ENCODE measurements around the gene ATAD3C. TPM values are rescaled to one million over a fixed set of nuclear protein-coding genes. Genes with fewer than 3 reads are reported as not detected.
"Not testable (repeated sequence)": the region's sequence is repeated elsewhere in the genome, so short reads cannot be mapped to it uniquely, and the experiment has no call there.

The ATAD3C gene
- total and polyA plus RNA-seq, 12 donors = 0.11 to 2.2 (median 0.78) TPM

DNA sequence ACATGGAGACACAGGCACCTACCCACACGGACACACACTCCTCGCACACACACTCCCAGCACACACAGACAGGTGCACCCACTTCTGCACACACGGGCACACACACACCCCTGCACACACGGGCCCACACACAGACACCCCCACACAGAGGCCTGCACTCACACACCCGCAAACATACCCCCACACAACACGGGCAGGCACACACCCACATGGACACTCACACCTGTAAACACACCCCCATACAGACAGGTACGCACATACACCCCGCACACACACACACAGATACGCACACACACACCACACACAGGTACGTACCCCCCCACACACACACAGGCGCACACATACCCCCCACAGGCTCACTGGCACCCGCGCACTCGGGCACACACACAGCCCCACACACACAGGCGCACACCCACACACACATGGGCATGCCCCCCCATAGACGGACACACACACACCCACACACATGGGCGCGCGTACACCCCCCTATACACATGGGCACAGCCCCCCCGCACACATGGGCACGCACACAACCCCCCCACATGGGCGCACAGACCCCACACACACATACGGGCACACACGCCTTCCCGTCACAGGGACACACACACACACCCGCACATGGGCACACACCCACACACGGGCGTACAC lies 68.6 kb downstream of the ATAD3C start:
- 95 to 96% methylated on average over 27 to 28 of the region's 28 CpGs for WGBS, 2 donors
- Histone ChIP-seq H3K27me3 (no peaks in the 10 kb centered on the region), H3K36me3 (peaks cover 0 to 63% (median 12%) of the 10 kb centered on the region in 9 donors), H3K27ac (no peak overlapping the region), H3K9me3 (no peaks in the 10 kb centered on the region), H3K4me1 (peaks cover 0 to under 1% (median 0%) of the 10 kb centered on the region in 9 donors), H3K4me3 (no peak overlapping the region)
- no peak for ATAC-seq
- TF ChIP-seq, protein P1, sequence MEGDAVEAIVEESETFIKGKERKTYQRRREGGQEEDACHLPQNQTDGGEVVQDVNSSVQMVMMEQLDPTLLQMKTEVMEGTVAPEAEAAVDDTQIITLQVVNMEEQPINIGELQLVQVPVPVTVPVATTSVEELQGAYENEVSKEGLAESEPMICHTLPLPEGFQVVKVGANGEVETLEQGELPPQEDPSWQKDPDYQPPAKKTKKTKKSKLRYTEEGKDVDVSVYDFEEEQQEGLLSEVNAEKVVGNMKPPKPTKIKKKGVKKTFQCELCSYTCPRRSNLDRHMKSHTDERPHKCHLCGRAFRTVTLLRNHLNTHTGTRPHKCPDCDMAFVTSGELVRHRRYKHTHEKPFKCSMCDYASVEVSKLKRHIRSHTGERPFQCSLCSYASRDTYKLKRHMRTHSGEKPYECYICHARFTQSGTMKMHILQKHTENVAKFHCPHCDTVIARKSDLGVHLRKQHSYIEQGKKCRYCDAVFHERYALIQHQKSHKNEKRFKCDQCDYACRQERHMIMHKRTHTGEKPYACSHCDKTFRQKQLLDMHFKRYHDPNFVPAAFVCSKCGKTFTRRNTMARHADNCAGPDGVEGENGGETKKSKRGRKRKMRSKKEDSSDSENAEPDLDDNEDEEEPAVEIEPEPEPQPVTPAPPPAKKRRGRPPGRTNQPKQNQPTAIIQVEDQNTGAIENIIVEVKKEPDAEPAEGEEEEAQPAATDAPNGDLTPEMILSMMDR (IDR thresholded peaks at IDR 0.05) = no peak
- no peak for DNase-seq
- intact Hi-C loops (cut with DNase I) = no loop called here

- ATAC-seq = not testable (repeated sequence)
- WGBS, 2 donors = 93% methylated on average over 13 to 19 of the region's 19 CpGs
- peaks cover 0 to 68% (median 12%) of the 10 kb centered on the region in 9 donors for H3K36me3 ChIP-seq
Measured at GRCh38 chr1:1518621-1519007, 69.1 kb downstream of the ATAD3C start.

More at GRCh38 chr1:1518621-1519007, 69.1 kb downstream of the ATAD3C start:
- intact Hi-C loops (cut with DNase I); H3K4me3 ChIP-seq; H3K4me1 ChIP-seq; H3K9me3 ChIP-seq; H3K27ac ChIP-seq; H3K27me3 ChIP-seq; DNase-seq: not testable (repeated sequence)

Other genes starting within 250 kb of the ATAD3C start
- gene TNFRSF18, start 243.1 kb upstream of the ATAD3C start, total RNA-seq = 1 to 10 TPM in 1 of 10 donors, under 1 TPM in 2, not detected in 7; 0.28 to 1.7 (median 0.49) TPM
- gene TNFRSF18, start 243.1 kb upstream of the ATAD3C start, polyA plus RNA-seq = under 1 TPM in 1 of 2 donors, not detected in 1; 0.26 TPM
- 10 to 100 TPM in 1 of 10 donors, 1 to 10 TPM in 7, under 1 TPM in 2; 0.52 to 24.8 (median 5.0) TPM for gene TNFRSF4, start 235.5 kb upstream of the ATAD3C start, total RNA-seq
- gene TNFRSF4, start 235.5 kb upstream of the ATAD3C start, polyA plus RNA-seq = 1 to 10 TPM; 3.8 to 9.8 TPM
- gene SDF4, start 217.7 kb upstream of the ATAD3C start, total RNA-seq = 100 to 1,000 TPM in 9 of 10 donors, 10 to 100 TPM in 1; 95.6 to 174 (median 123) TPM
- gene SDF4, start 217.7 kb upstream of the ATAD3C start, polyA plus RNA-seq = 100 to 1,000 TPM; 107 to 184 TPM
- 10 to 100 TPM in 4 of 10 donors, 1 to 10 TPM in 6; 7.3 to 13.5 (median 9.1) TPM for gene B3GALT6, start 217.5 kb upstream of the ATAD3C start, total RNA-seq
- gene B3GALT6, start 217.5 kb upstream of the ATAD3C start, polyA plus RNA-seq = 10 to 100 TPM in 1 of 2 donors, 1 to 10 TPM in 1; 7.7 to 16.2 TPM
- gene C1QTNF12, start 203.0 kb upstream of the ATAD3C start, total RNA-seq = 1 to 10 TPM in 4 of 10 donors, under 1 TPM in 5, not detected in 1; 0.42 to 1.9 (median 0.90) TPM
- 1 to 10 TPM; 1.6 to 2.3 TPM for gene C1QTNF12, start 203.0 kb upstream of the ATAD3C start, polyA plus RNA-seq
- gene UBE2J2, start 175.8 kb upstream of the ATAD3C start, total RNA-seq = 10 to 100 TPM; 23.5 to 41.9 (median 29.2) TPM
- gene UBE2J2, start 175.8 kb upstream of the ATAD3C start, polyA plus RNA-seq = 10 to 100 TPM; 43.8 to 44.1 TPM
- 1 to 10 TPM; 1.0 to 5.4 (median 2.7) TPM for gene SCNN1D, start 169.3 kb upstream of the ATAD3C start, total RNA-seq
- 10 to 100 TPM in 1 of 2 donors, 1 to 10 TPM in 1; 1.0 to 22.5 TPM for gene SCNN1D, start 169.3 kb upstream of the ATAD3C start, polyA plus RNA-seq
- 10 to 100 TPM; 24.1 to 60.0 (median 30.4) TPM for gene ACAP3, start 141.8 kb upstream of the ATAD3C start, total RNA-seq
- gene ACAP3, start 141.8 kb upstream of the ATAD3C start, polyA plus RNA-seq = 100 to 1,000 TPM in 1 of 2 donors, 10 to 100 TPM in 1; 22.2 to 152 TPM
- gene PUSL1, start 141.1 kb upstream of the ATAD3C start, total RNA-seq = 10 to 100 TPM in 3 of 10 donors, 1 to 10 TPM in 7; 5.6 to 11.9 (median 8.2) TPM
- gene PUSL1, start 141.1 kb upstream of the ATAD3C start, polyA plus RNA-seq = 10 to 100 TPM; 16.0 to 17.8 TPM
- gene INTS11, start 125.0 kb upstream of the ATAD3C start, total RNA-seq = 10 to 100 TPM; 44.7 to 91.7 (median 56.6) TPM
- gene INTS11, start 125.0 kb upstream of the ATAD3C start, polyA plus RNA-seq = 100 to 1,000 TPM in 1 of 2 donors, 10 to 100 TPM in 1; 92.6 to 269 TPM
- gene CPTP, start 124.9 kb upstream of the ATAD3C start, total RNA-seq = 100 to 1,000 TPM in 1 of 10 donors, 10 to 100 TPM in 9; 49.4 to 126 (median 65.4) TPM
- 100 to 1,000 TPM in 1 of 2 donors, 10 to 100 TPM in 1; 55.3 to 222 TPM for gene CPTP, start 124.9 kb upstream of the ATAD3C start, polyA plus RNA-seq
- gene TAS1R3, start 118.4 kb upstream of the ATAD3C start, total RNA-seq = under 1 TPM; 0.16 to 0.87 (median 0.35) TPM
- gene TAS1R3, start 118.4 kb upstream of the ATAD3C start, polyA plus RNA-seq = 1 to 10 TPM in 1 of 2 donors, under 1 TPM in 1; 0.39 to 3.1 TPM
- 100 to 1,000 TPM in 3 of 10 donors, 10 to 100 TPM in 7; 64.7 to 153 (median 78.0) TPM for gene DVL1, start 100.3 kb upstream of the ATAD3C start, total RNA-seq
- 100 to 1,000 TPM in 1 of 2 donors, 10 to 100 TPM in 1; 75.4 to 153 TPM for gene DVL1, start 100.3 kb upstream of the ATAD3C start, polyA plus RNA-seq
- gene MXRA8, start 91.1 kb upstream of the ATAD3C start, total RNA-seq = 10 to 100 TPM in 9 of 10 donors, 1 to 10 TPM in 1; 7.2 to 23.3 (median 14.6) TPM
- gene MXRA8, start 91.1 kb upstream of the ATAD3C start, polyA plus RNA-seq = 10 to 100 TPM; 28.7 to 35.6 TPM
- gene AURKAIP1, start 74.5 kb upstream of the ATAD3C start, total RNA-seq = 100 to 1,000 TPM; 176 to 251 (median 193) TPM
- 100 to 1,000 TPM; 376 to 528 TPM for gene AURKAIP1, start 74.5 kb upstream of the ATAD3C start, polyA plus RNA-seq
- 10 to 100 TPM; 38.5 to 77.5 (median 47.7) TPM for gene CCNL2, start 50.4 kb upstream of the ATAD3C start, total RNA-seq
- 100 to 1,000 TPM in 1 of 2 donors, 10 to 100 TPM in 1; 57.3 to 243 TPM for gene CCNL2, start 50.4 kb upstream of the ATAD3C start, polyA plus RNA-seq
- gene MRPL20, start 42.4 kb upstream of the ATAD3C start, total RNA-seq = 100 to 1,000 TPM; 116 to 162 (median 132) TPM
- gene MRPL20, start 42.4 kb upstream of the ATAD3C start, polyA plus RNA-seq = 100 to 1,000 TPM; 124 to 224 TPM
- 1 to 10 TPM in 7 of 10 donors, under 1 TPM in 3; 0.37 to 2.5 (median 1.8) TPM for gene ANKRD65, start 28.4 kb upstream of the ATAD3C start, total RNA-seq
- 1 to 10 TPM; 1.2 to 3.1 TPM for gene ANKRD65, start 28.4 kb upstream of the ATAD3C start, polyA plus RNA-seq
- gene VWA1, start 14.0 kb upstream of the ATAD3C start, total RNA-seq = 10 to 100 TPM; 10.8 to 52.8 (median 14.1) TPM
- gene VWA1, start 14.0 kb upstream of the ATAD3C start, polyA plus RNA-seq = 10 to 100 TPM; 13.9 to 27.5 TPM
- 1 to 10 TPM; 5.3 to 9.9 (median 6.6) TPM for gene ATAD3B, start 22.1 kb downstream of the ATAD3C start, total RNA-seq
- 10 to 100 TPM; 12.5 to 33.3 TPM for gene ATAD3B, start 22.1 kb downstream of the ATAD3C start, polyA plus RNA-seq
- gene ATAD3A, start 62.5 kb downstream of the ATAD3C start, total RNA-seq = 10 to 100 TPM; 13.2 to 27.9 (median 15.6) TPM
- gene ATAD3A, start 62.5 kb downstream of the ATAD3C start, polyA plus RNA-seq = 10 to 100 TPM; 24.7 to 39.4 TPM
- 1 to 10 TPM; 3.2 to 6.2 (median 3.7) TPM for gene TMEM240, start 90.9 kb downstream of the ATAD3C start, total RNA-seq
- 10 to 100 TPM in 1 of 2 donors, 1 to 10 TPM in 1; 3.5 to 12.1 TPM for gene TMEM240, start 90.9 kb downstream of the ATAD3C start, polyA plus RNA-seq
- gene SSU72, start 125.2 kb downstream of the ATAD3C start, total RNA-seq = 100 to 1,000 TPM in 4 of 10 donors, 10 to 100 TPM in 6; 73.8 to 138 (median 77.9) TPM
- gene SSU72, start 125.2 kb downstream of the ATAD3C start, polyA plus RNA-seq = 100 to 1,000 TPM in 1 of 2 donors, 10 to 100 TPM in 1; 96.3 to 122 TPM
- gene FNDC10, start 150.4 kb downstream of the ATAD3C start, total RNA-seq = 1 to 10 TPM in 8 of 10 donors, under 1 TPM in 2; 0.66 to 5.9 (median 2.3) TPM
- gene FNDC10, start 150.4 kb downstream of the ATAD3C start, polyA plus RNA-seq = 1 to 10 TPM; 1.1 to 3.8 TPM
- gene MIB2, start 165.8 kb downstream of the ATAD3C start, total RNA-seq = 100 to 1,000 TPM in 1 of 10 donors, 10 to 100 TPM in 9; 53.6 to 110 (median 74.7) TPM
- gene MIB2, start 165.8 kb downstream of the ATAD3C start, polyA plus RNA-seq = 100 to 1,000 TPM in 1 of 2 donors, 10 to 100 TPM in 1; 56.0 to 248 TPM
- gene MMP23B, start 182.5 kb downstream of the ATAD3C start, total RNA-seq = 10 to 100 TPM; 21.5 to 87.0 (median 63.1) TPM
- 100 to 1,000 TPM in 1 of 2 donors, 10 to 100 TPM in 1; 14.2 to 113 TPM for gene MMP23B, start 182.5 kb downstream of the ATAD3C start, polyA plus RNA-seq
- gene CDK11B, start 209.3 kb downstream of the ATAD3C start, total RNA-seq = 10 to 100 TPM; 20.9 to 30.4 (median 23.8) TPM
- gene CDK11B, start 209.3 kb downstream of the ATAD3C start, polyA plus RNA-seq = 10 to 100 TPM; 31.4 to 34.1 TPM
- 10 to 100 TPM; 12.3 to 30.7 (median 17.0) TPM for gene SLC35E2B, start 243.1 kb downstream of the ATAD3C start, total RNA-seq
- 10 to 100 TPM in 1 of 2 donors, 1 to 10 TPM in 1; 8.4 to 21.1 TPM for gene SLC35E2B, start 243.1 kb downstream of the ATAD3C start, polyA plus RNA-seq